Sigmoid colon (tissue), 3 donors: ENCODE results near the gene NBAS.

Experiments used
- POLR2A ChIP-seq, 2 donors: fragments of 450-650 bp; IDR thresholded peaks; one replicate each; pipeline ENCODE4 v1.6.1; 2016; ENCODE audit warnings: antibody characterized with exemption in 2 of 2, mild to moderate bottlenecking in 2 of 2, moderate library complexity in 2 of 2
- TF ChIP-seq, protein P1 (sequence below), 4 experiments: fragments of 450-650 bp in 3 of 4; fragments of 200-600 bp in 1 of 4; IDR thresholded peaks; one replicate each; pipeline ENCODE4 v1.5.1; 2016 to 2019; ENCODE audit warnings: antibody characterized with exemption in 4 of 4, mild to moderate bottlenecking in 3 of 4, moderate library complexity in 2 of 4

DNA sequence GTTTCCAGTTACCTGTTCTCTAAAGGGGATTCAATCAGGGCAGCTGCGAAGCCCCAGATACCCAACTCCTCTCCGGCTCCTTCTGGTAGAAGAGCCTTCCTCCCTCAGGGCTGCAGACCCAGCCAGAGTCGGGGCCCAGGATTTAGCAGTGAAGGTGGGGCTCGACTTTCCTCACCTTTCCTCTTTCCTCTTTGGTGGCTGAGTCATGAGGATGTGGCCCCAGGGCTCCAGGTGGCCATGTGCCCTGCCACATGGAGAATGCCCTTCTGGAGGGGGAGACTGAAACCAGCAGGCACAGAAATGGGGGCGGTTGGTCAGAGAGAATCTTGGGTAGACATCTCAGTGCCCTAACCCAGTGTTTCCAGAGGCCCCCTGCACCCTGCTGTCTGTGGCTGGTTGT is 402.6 kb downstream of the NBAS start:
- no peak for TF ChIP-seq POLR2A (IDR thresholded peaks at IDR 0.05)
- TF ChIP-seq, protein P1, sequence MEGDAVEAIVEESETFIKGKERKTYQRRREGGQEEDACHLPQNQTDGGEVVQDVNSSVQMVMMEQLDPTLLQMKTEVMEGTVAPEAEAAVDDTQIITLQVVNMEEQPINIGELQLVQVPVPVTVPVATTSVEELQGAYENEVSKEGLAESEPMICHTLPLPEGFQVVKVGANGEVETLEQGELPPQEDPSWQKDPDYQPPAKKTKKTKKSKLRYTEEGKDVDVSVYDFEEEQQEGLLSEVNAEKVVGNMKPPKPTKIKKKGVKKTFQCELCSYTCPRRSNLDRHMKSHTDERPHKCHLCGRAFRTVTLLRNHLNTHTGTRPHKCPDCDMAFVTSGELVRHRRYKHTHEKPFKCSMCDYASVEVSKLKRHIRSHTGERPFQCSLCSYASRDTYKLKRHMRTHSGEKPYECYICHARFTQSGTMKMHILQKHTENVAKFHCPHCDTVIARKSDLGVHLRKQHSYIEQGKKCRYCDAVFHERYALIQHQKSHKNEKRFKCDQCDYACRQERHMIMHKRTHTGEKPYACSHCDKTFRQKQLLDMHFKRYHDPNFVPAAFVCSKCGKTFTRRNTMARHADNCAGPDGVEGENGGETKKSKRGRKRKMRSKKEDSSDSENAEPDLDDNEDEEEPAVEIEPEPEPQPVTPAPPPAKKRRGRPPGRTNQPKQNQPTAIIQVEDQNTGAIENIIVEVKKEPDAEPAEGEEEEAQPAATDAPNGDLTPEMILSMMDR (IDR thresholded peaks at IDR 0.05) = no peak
